K562 (cell line): ENCODE measurements around the gene CDCA3. TPM values are rescaled to one million over a fixed set of nuclear protein-coding genes. Genes with fewer than 3 reads are reported as not detected.

Experiments
- BHLHE40 ChIP-seq: IDR thresholded peaks from 2 replicates; pipeline ENCODE4 v1.6.1; 2011; ENCODE audit warnings: low read length, improper control_type of control experiment
- ETV5 ChIP-seq: sonication (generic); formaldehyde crosslinking; IDR thresholded peaks from 2 replicates; pipeline ENCODE4 v1.4.0; 2020; ENCODE audit warnings: low read depth, mild to moderate bottlenecking, missing genetic modification reagents
- HDAC8 ChIP-seq: fragments of 450-650 bp; IDR thresholded peaks from 2 replicates; pipeline ENCODE4 v1.6.1; 2016; ENCODE audit warnings: mild to moderate bottlenecking, missing genetic modification characterization, moderate library complexity, missing compliant biosample characterization
- NR4A1 ChIP-seq, 2 experiments: fragments of 250-450 bp in 1 of 2; fragments of 450-650 bp in 1 of 2; sonication (Bioruptor Pico) in 1 of 2; IDR thresholded peaks; 2 replicates each; pipeline versions ENCODE4 v1.4.0 to v1.6.1; 2016 to 2020; ENCODE audit warnings: mild to moderate bottlenecking in 2 of 2, missing compliant biosample characterization in 1 of 2, missing genetic modification characterization in 1 of 2, moderate library complexity in 1 of 2
- NRF1 ChIP-seq, 2 experiments: fragments of 450-650 bp; IDR thresholded peaks in 1 of 2; conservative IDR thresholded peaks in 1 of 2; 2 replicates each; pipeline ENCODE4 v1.6.1; 2014; ENCODE audit warnings: mild to moderate bottlenecking in 2 of 2
- OTX1 ChIP-seq: fragments of 450-650 bp; formaldehyde crosslinking; IDR thresholded peaks from 2 replicates; pipeline ENCODE4 v1.4.0; 2022; ENCODE audit warnings: mild to moderate bottlenecking
- RUNX1 ChIP-seq: sonication (generic); IDR thresholded peaks from 2 replicates; pipeline ENCODE4 v1.6.1; 2016; ENCODE audit warnings: antibody characterized with exemption, low read depth
- SETDB1 ChIP-seq: IDR thresholded peaks from one replicate; pipeline ENCODE4 v1.6.1; 2012; ENCODE audit warnings: low read length, control low read depth, inconsistent platforms
- SMAD3 ChIP-seq: fragments of 450-650 bp; formaldehyde crosslinking; conservative IDR thresholded peaks from 2 replicates; pipeline ENCODE4 v1.4.0; 2020; ENCODE audit warnings: mild to moderate bottlenecking
- SPI1 ChIP-seq: IDR thresholded peaks from 2 replicates; pipeline ENCODE4 v1.6.1; 2011; ENCODE audit warnings: low read depth, low read length, control low read depth, borderline replicate concordance
- TAF7 ChIP-seq: fragments of 450-650 bp; IDR thresholded peaks from 2 replicates; pipeline ENCODE4 v1.6.1; 2016; ENCODE audit warnings: missing genetic modification characterization, missing compliant biosample characterization
- YY1 ChIP-seq, 3 experiments: IDR thresholded peaks; 2 replicates each; pipeline ENCODE4 v1.6.1; 2011; ENCODE audit warnings: low read length in 2 of 3, mild to moderate bottlenecking in 2 of 3, moderate library complexity in 2 of 3, borderline replicate concordance in 1 of 3, control low read depth in 1 of 3, low read depth in 1 of 3; ENCODE audit not compliant: insufficient read depth in 3 of 3, insufficient replicate concordance in 2 of 3, control insufficient read depth in 1 of 3, insufficient read length in 1 of 3; ENCODE audit errors: extremely low read depth in 1 of 3
- ZMIZ1 ChIP-seq, 2 experiments: fragments of 150-350 bp in 1 of 2; IDR thresholded peaks; 2 replicates each; pipeline ENCODE4 v1.6.1; 2012 to 2016; ENCODE audit warnings: low read depth in 2 of 2, low read length in 2 of 2, mild to moderate bottlenecking in 1 of 2, moderate library complexity in 1 of 2
- ZNF212 ChIP-seq: fragments of 450-650 bp; formaldehyde crosslinking; IDR thresholded peaks from 2 replicates; pipeline ENCODE4 v1.4.0; 2020; ENCODE audit warnings: mild to moderate bottlenecking
- ZNF224 ChIP-seq: sonication (generic); formaldehyde crosslinking; IDR thresholded peaks from 2 replicates; pipeline ENCODE4 v1.8.0; 2022; ENCODE audit warnings: mild to moderate bottlenecking, missing genetic modification reagents
- ZNF655 ChIP-seq: fragments of 250-450 bp; sonication (Bioruptor Pico); IDR thresholded peaks from 2 replicates; pipeline ENCODE4 v1.5.0; 2021
- polyA plus RNA-seq, 8 experiments: library from polyadenylated mRNA; depleted of rRNA in 4 of 8; stranded (reverse) in 5 of 8; unstranded in 3 of 8; fragments of >200 nt; fragmentation: Nextera tagmentation in 2 of 8; fragmentation: Illumina TruSeq in 1 of 8; extraction: Ambion mirVana in 2 of 8; extraction: Trizol in 1 of 8; gene quantifications; 2 replicates each; pipeline versions ENCODE4 v1.2.1 to v1.2.3, GENCODE V29; 2011 to 2014; ENCODE audit warnings: inconsistent platforms in 1 of 8, missing spikeins in 1 of 8
- total RNA-seq, 7 experiments: library from RNA; depleted of rRNA in 6 of 7; stranded (reverse); fragments of >200 nt in 6 of 7; fragmentation: Illumina TruSeq in 2 of 7; extraction: Trizol in 2 of 7; gene quantifications; 2 replicates each; pipeline versions ENCODE4 v1.2.1 to v1.2.3, GENCODE V29; 2011 to 2021; ENCODE audit warnings: low replicate concordance in 1 of 7
- TF ChIP-seq, protein P1 (sequence below): fragments of 250-450 bp; sonication (Bioruptor Pico); IDR thresholded peaks from 2 replicates; pipeline ENCODE4 v1.4.0; 2020; ENCODE audit warnings: mild to moderate bottlenecking, moderate library complexity

CDCA3 gene
- total and polyA plus RNA-seq, 9 of the 15 experiments (the other 6 are each of a cell fraction or from before 2014, with no cell fraction given), result 24.2 to 80.8 (median 55.1) TPM

DNA sequence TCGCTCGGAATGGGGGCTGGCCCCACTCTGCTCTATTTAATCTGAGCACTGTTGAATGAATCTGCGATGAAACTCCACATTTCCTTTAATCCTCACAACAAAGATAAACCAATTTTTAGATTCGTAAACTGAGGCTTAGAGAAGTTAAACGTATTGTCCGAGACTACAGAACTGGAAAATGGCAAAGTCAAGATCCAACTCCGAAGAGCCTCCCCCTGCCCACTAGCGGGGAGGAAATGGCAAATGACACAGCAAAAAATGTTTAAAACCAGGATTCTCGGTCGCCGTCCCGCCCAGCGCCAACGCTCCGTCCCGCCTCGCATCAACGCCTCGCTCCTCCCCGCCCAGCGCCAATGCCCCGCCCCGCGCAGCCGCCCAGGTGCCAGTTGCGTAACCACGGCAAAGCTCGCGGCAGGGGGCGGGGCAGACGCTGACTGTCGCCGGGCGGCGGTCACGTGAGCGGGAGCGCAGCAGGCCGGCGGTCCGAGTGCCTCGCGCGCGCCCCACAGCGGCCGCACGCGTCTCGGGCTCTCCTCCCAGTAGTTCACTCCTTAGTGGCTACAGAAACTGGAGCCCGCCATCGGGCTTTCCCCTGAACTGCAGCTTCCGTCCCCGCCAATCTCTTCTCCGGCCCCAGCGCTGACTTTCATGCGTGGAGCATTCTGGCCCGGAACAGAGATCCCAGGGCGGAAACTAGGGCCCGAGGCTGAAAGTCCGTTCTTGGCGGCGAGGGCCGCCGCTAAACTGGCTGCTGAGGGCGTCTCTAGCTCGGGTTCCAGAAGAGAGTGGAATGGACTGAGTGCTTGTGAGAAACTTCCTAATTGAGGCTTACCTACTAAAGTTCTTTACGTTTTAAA is 39.9 kb upstream of the CDCA3 start (continued):
- peak; percentile 99 for TF ChIP-seq BHLHE40
- no peak for TF ChIP-seq NR4A1 (CRISPR knock-in tag; IDR thresholded peaks at IDR 0.05)
- TF ChIP-seq NR4A1 (tag; IDR thresholded peaks at IDR 0.05), result no peak
- peak; percentile 66; the same call in 1 of the 2 replicates for TF ChIP-seq SPI1
- 0 out of 2 replicates have a peak, but pooled peaks have one; percentile 11 for TF ChIP-seq ZNF212
- no peak for TF ChIP-seq RUNX1
- no peak for TF ChIP-seq SMAD3
- TF ChIP-seq ZNF655 (CRISPR knock-in tag), result no peak
- TF ChIP-seq ZMIZ1 (IDR thresholded peaks at IDR 0.05; ENCODE audit: low read depth in 2 of 2, low read length in 2 of 2), result no peak; a peak in 1 of 4 replicates
- peak; percentile 96 for TF ChIP-seq TAF7 (tag)
- TF ChIP-seq, protein P1, sequence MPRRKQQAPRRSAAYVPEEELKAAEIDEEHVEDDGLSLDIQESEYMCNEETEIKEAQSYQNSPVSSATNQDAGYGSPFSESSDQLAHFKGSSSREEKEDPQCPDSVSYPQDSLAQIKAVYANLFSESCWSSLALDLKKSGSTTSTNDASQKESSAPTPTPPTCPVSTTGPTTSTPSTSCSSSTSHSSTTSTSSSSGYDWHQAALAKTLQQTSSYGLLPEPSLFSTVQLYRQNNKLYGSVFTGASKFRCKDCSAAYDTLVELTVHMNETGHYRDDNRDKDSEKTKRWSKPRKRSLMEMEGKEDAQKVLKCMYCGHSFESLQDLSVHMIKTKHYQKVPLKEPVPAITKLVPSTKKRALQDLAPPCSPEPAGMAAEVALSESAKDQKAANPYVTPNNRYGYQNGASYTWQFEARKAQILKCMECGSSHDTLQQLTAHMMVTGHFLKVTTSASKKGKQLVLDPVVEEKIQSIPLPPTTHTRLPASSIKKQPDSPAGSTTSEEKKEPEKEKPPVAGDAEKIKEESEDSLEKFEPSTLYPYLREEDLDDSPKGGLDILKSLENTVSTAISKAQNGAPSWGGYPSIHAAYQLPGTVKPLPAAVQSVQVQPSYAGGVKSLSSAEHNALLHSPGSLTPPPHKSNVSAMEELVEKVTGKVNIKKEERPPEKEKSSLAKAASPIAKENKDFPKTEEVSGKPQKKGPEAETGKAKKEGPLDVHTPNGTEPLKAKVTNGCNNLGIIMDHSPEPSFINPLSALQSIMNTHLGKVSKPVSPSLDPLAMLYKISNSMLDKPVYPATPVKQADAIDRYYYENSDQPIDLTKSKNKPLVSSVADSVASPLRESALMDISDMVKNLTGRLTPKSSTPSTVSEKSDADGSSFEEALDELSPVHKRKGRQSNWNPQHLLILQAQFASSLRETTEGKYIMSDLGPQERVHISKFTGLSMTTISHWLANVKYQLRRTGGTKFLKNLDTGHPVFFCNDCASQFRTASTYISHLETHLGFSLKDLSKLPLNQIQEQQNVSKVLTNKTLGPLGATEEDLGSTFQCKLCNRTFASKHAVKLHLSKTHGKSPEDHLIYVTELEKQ (CRISPR knock-in tag), result no peak
- peak; percentile 93 to 94 for TF ChIP-seq NRF1 (conservative IDR thresholded peaks at IDR 0.05 in 1 of 2, IDR thresholded peaks at IDR 0.05 in 1 of 2)
- TF ChIP-seq YY1 (IDR thresholded peaks at IDR 0.05; ENCODE audit: borderline replicate concordance in 1 of 3, control insufficient read depth in 1 of 3, extremely low read depth in 1 of 3, insufficient read depth in 3 of 3, insufficient read length in 1 of 3, insufficient replicate concordance in 2 of 3, low read depth in 1 of 3, low read length in 2 of 3), result peak in 2 of 3 experiments; percentile 50 to 66
- TF ChIP-seq HDAC8 (tag), result no peak
- TF ChIP-seq ETV5, result no peak
- no peak for TF ChIP-seq SETDB1
- no peak for TF ChIP-seq OTX1
- TF ChIP-seq ZNF224, result no peak
